Loucy (cell line): Measurements from ENCODE around the gene PPP6R1.
"Not testable (repeated sequence)": the region's sequence is repeated elsewhere in the genome, so short reads cannot be mapped to it uniquely, and the experiment has no call there.

Experiments
- CTCF ChIP-seq: fragments of 200-600 bp; sonication (generic); conservative IDR thresholded peaks from 2 replicates; pipeline ENCODE4 v1.5.1; 2014; ENCODE audit warnings: mild to moderate bottlenecking, antibody characterized with exemption, low read length
- EZH2phosphoT487 ChIP-seq: fragments of 200-600 bp; IDR thresholded peaks from 2 replicates; pipeline ENCODE4 v1.6.1; 2018; ENCODE audit warnings: antibody characterized with exemption, mild to moderate bottlenecking, moderate library complexity, borderline replicate concordance

- TF ChIP-seq CTCF, EZH2phosphoT487: not testable (repeated sequence)
These were observed 34.0 kb downstream of the PPP6R1 start for GRCh38 chr19:55224679-55225414.
